ENCODE results near the gene ACY1. TPM values are rescaled to one million over a fixed set of nuclear protein-coding genes. Genes with fewer than 3 reads are reported as not detected.
A peak's percentile ranks its signal among the peaks of the same experiment; 100 is the strongest.

Gene ACY1
- total RNA-seq, 4 donors from 2014 or later: 20.2 to 42.7 (median 33.6) TPM

- intact Hi-C loops (cut with DNase I): no loop called here
- H3K4me1 ChIP-seq: peaks cover 26 to 71% (median 39%) of the 10 kb centered on the region in 3 donors
- H3K36me3 ChIP-seq: no peaks in the 10 kb centered on the region
- TF ChIP-seq, protein P1, sequence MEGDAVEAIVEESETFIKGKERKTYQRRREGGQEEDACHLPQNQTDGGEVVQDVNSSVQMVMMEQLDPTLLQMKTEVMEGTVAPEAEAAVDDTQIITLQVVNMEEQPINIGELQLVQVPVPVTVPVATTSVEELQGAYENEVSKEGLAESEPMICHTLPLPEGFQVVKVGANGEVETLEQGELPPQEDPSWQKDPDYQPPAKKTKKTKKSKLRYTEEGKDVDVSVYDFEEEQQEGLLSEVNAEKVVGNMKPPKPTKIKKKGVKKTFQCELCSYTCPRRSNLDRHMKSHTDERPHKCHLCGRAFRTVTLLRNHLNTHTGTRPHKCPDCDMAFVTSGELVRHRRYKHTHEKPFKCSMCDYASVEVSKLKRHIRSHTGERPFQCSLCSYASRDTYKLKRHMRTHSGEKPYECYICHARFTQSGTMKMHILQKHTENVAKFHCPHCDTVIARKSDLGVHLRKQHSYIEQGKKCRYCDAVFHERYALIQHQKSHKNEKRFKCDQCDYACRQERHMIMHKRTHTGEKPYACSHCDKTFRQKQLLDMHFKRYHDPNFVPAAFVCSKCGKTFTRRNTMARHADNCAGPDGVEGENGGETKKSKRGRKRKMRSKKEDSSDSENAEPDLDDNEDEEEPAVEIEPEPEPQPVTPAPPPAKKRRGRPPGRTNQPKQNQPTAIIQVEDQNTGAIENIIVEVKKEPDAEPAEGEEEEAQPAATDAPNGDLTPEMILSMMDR (IDR thresholded peaks at IDR 0.05): no peak
- TF ChIP-seq POLR2A (IDR thresholded peaks at IDR 0.05): no peak
- no peak overlapping the region for H3K4me3 ChIP-seq
- 40 to 60% methylated on average over 1 to 6 of the region's 9 CpGs for WGBS, 2 donors
- no peaks in the 10 kb centered on the region for H3K27me3 ChIP-seq
- no peaks in the 10 kb centered on the region for H3K9me3 ChIP-seq
- peak overlapping the region; percentile 13 to 96 (median 76) for H3K27ac ChIP-seq
- DNase-seq: no peak
Observed at GRCh38 chr3:51977446-51978142, 5.7 kb upstream of the ACY1 start.

- intact Hi-C loops (cut with DNase I): no loop called here
- Histone ChIP-seq H3K36me3 (no peaks in the 10 kb centered on the region), H3K27ac (peak overlapping the region in 3 of 4 donors; percentile 11 to 96 (median 95)), H3K4me3 (no peak overlapping the region), H3K27me3 (no peaks in the 10 kb centered on the region), H3K9me3 (no peaks in the 10 kb centered on the region), H3K4me1 (peaks cover 31 to 71% (median 35%) of the 10 kb centered on the region in 3 donors)
- 92% methylated on average over 1 of the region's 4 CpGs; no CpG with 5 or more reads in 1 of the 2 donors for WGBS, 2 donors
- TF ChIP-seq, protein P1 (IDR thresholded peaks at IDR 0.05): no peak
- TF ChIP-seq POLR2A (IDR thresholded peaks at IDR 0.05): no peak
- no peak for DNase-seq
Observed at GRCh38 chr3:51978143-51978502, 5.2 kb upstream of the ACY1 start.

GRCh38 chr3:51980253-51980652, 3.1 kb upstream of the ACY1 start:
- H3K9me3 ChIP-seq: no peaks in the 10 kb centered on the region
- H3K27me3 ChIP-seq: no peaks in the 10 kb centered on the region
- H3K4me1 ChIP-seq: peaks cover 31 to 65% (median 31%) of the 10 kb centered on the region in 3 donors
- no peak for DNase-seq
- no peaks in the 10 kb centered on the region for H3K36me3 ChIP-seq
- 80 to 98% methylated on average over 2 to 6 of the region's 10 CpGs for WGBS, 2 donors
- H3K27ac ChIP-seq: no peak overlapping the region
- TF ChIP-seq POLR2A (IDR thresholded peaks at IDR 0.05): no peak
- TF ChIP-seq, protein P1 (IDR thresholded peaks at IDR 0.05): no peak
- intact Hi-C loops (cut with DNase I): no loop called here
- H3K4me3 ChIP-seq: no peak overlapping the region

GRCh38 chr3:51982352-51982837, 940 bp upstream of the ACY1 start:
- Histone ChIP-seq H3K36me3 (no peaks in the 10 kb centered on the region), H3K4me3 (peak overlapping the region; percentile 32 to 73 (median 63)), H3K27me3 (no peaks in the 10 kb centered on the region), H3K27ac (peak overlapping the region; percentile 85 to 98 (median 94)), H3K4me1 (peaks cover 20 to 46% (median 22%) of the 10 kb centered on the region in 3 donors), H3K9me3 (no peaks in the 10 kb centered on the region)
- intact Hi-C loops (cut with DNase I): no loop called here
- WGBS, 2 donors: 0 to 4% methylated on average over 4 of the region's 4 CpGs
- TF ChIP-seq, protein P1 (IDR thresholded peaks at IDR 0.05): peak; percentile 16 to 53 (median 25)
- TF ChIP-seq POLR2A (IDR thresholded peaks at IDR 0.05): no peak
- no peak for DNase-seq

DNA sequence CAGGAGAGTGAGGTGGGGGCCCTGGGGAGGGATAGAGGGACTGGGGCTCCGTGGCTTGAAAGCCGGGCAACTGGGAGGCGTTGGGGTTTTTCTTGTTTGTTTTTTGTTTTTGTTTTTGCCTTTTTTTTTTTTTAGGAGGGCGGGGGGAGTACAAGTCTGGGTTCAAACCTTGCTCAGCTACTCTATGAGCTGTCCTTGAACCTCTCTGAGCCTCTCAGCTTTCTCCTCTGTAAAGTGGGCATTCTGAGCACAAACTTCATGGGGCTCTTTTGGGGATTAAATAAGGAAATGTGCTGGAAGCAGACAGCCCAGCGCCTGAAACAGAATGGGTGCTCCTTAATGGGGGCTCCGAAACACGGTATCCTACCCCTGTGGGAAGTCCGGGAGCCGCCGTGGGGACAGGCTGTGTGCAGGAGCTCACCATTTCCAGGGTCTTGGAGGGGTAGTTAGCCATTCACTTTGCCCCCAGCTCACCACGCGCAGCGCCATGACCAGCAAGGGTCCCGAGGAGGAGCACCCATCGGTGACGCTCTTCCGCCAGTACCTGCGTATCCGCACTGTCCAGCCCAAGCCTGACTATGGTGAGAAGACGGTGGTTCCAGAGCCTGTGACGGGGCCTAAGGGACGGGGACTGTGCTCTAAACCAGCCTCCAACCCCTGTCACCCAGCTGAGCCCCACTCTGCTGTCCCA, 388 bp downstream of the ACY1 start:
- H3K27me3 ChIP-seq: no peaks in the 10 kb centered on the region
- H3K4me3 ChIP-seq: peak overlapping the region; percentile 32 to 73 (median 63)
- intact Hi-C loops (cut with DNase I): no loop called here

More for the DNA sequence above, 388 bp downstream of the ACY1 start:
- H3K36me3 ChIP-seq: no peaks in the 10 kb centered on the region
- no peaks in the 10 kb centered on the region for H3K9me3 ChIP-seq
- H3K27ac ChIP-seq: peak overlapping the region; percentile 85 to 98 (median 94)
- DNase-seq: no peak
- H3K4me1 ChIP-seq: peaks cover 17 to 37% (median 20%) of the 10 kb centered on the region in 3 donors
- TF ChIP-seq POLR2A (IDR thresholded peaks at IDR 0.05): no peak
- TF ChIP-seq, protein P1 (IDR thresholded peaks at IDR 0.05): no peak
- 33 to 68% methylated on average over 7 to 22 of the region's 22 CpGs for WGBS, 2 donors

Measured in esophagus squamous epithelium (tissue), 5 donors.